Natural killer cell treated with Interleukin-12 subunit alpha and Interleukin-12 subunit beta and Interleukin-15 and Interleukin-18, amount 100 ng/mL, for 72 hours (primary cell): Measurements from ENCODE around the gene SORCS2. TPM values are rescaled to one million over a fixed set of nuclear protein-coding genes. Genes with fewer than 3 reads are reported as not detected.

Source experiments
- ATAC-seq, 2 donors: fragments of 150-1000 bp; cut with Tn5 transposase in 1 of 2; sonication (Bioruptor Pico), chemical (Tn5 transposase) in 1 of 2; 2 replicates each; pipeline ENCODE4 v1.10.0; 2021
- DNase-seq: peaks from one replicate; pipeline ENCODE4 v3.0.0; 2022; ENCODE audit warnings: low spot score
- H3K27ac Mint-ChIP-seq, 2 donors: 1 replicate in 1 of 2; 2 replicates in 1 of 2; pipeline ENCODE4 v1.8.0; 2022; ENCODE audit warnings: mixed read lengths in 2 of 2, mild to moderate bottlenecking in 1 of 2, moderate library complexity in 1 of 2
- H3K27me3 Mint-ChIP-seq, 2 donors: 1 replicate in 1 of 2; 2 replicates in 1 of 2; pipeline ENCODE4 v1.8.0; 2022; ENCODE audit warnings: mixed read lengths in 2 of 2
- H3K36me3 Mint-ChIP-seq: one replicate; pipeline ENCODE4 v1.8.0; 2022; ENCODE audit warnings: mixed read lengths
- H3K4me1 Mint-ChIP-seq, 2 donors: 1 replicate in 1 of 2; 2 replicates in 1 of 2; pipeline ENCODE4 v1.8.0; 2022; ENCODE audit warnings: low read depth in 2 of 2, mixed read lengths in 2 of 2, mild to moderate bottlenecking in 1 of 2
- H3K4me3 Mint-ChIP-seq: one replicate; pipeline ENCODE4 v1.8.0; 2022; ENCODE audit warnings: mixed read lengths
- H3K9me3 Mint-ChIP-seq: 2 replicates; pipeline ENCODE4 v1.8.0; 2022; ENCODE audit warnings: mixed read lengths
- total RNA-seq, 2 donors: library from RNA; stranded (reverse); gene quantifications; one replicate each; pipeline ENCODE4 v1.2.3, GENCODE V29; 2022

The SORCS2 gene
- total RNA-seq, 2 donors from 2014 or later: 0.17 to 0.21 TPM

DNA sequence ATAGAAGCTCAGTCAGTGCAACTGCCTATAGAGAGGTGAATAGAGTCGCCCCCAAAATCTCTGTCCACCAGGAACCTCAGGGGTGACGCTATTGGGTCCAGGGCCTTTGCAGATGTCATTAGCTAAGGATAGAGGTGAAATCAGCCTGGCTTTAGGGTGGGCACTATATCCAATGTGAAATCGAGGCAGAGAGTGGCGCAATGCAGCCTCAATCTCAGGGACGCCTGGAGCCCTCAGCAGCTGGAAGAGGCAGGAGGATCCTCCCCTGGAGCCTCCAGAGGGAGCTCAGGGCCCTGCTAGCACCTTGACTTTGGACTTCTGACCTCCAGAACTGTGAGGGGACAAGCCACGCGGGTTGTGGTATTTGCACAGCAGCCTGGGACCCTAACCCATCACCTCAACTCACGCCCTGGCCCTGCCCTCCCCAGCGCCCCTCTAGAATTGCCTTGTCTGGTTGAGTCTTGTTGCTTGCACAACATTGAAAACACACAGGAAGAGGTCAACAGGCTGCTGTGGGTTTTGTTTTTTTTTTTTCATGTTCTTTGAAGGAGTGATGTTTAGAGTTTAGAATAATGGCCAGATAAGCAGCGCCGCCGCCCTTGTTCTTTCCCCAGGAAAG lies 331.8 kb downstream of the SORCS2 start:
- Mint-ChIP-seq H3K36me3 (no peaks in the 10 kb centered on the region), H3K27me3 (no peaks in the 10 kb centered on the region), H3K4me1 (peaks cover 33 to 58% of the 10 kb centered on the region in 2 donors), H3K9me3 (no peaks in the 10 kb centered on the region), H3K27ac (peak overlapping the region in 1 of 2 donors; percentile 58), H3K4me3 (peak overlapping the region; percentile 65)
- ATAC-seq (peak; percentile 59 to 77), DNase-seq (no peak)

DNA sequence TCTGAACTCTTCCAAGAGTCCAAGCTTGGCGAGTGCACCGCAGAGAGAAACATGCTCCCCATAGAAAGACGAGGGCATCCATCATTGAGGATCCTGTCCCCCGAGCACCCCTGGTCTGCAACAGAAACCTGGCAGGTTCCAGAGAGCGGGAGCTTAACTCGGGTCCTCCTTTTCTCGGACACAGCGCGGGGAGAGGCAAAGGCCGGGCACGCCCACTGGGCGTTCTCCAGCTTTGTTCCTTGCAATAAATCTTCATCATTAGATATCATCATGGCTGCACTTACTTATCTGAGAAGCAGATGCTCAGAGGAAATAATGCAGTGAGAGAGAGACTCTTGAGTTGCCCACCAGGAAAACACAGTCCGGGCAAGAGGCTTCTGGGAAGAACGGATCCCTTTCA lies 332.5 kb downstream of the SORCS2 start:
- Mint-ChIP-seq H3K4me3 (peak overlapping the region; percentile 65), H3K4me1 (peaks cover 29 to 54% of the 10 kb centered on the region in 2 donors), H3K9me3 (no peaks in the 10 kb centered on the region), H3K27ac (peak overlapping the region in 1 of 2 donors; percentile 58), H3K36me3 (no peaks in the 10 kb centered on the region), H3K27me3 (no peaks in the 10 kb centered on the region)
- no peak for ATAC-seq
- no peak for DNase-seq

DNA sequence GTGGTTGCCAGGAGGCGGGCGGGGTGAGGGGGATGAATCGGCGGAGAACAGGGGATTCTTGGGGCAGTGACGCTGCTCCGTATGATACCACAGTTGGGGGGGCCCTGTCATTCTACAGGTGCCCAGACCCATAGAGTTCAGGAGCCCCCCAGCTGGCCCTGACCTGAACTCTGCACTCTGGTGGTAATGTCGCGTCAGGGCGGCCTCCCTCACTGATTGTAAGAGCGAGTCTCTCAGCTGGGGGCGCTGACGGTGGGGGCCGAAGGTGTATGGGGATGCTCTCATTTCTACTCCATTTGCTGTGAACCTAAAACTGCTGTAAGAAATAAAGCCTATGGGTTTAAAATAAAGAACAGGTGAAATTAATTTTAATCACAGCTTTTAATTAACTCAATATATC lies 334.2 kb downstream of the SORCS2 start:
- Mint-ChIP-seq H3K27ac (peak overlapping the region in 1 of 2 donors; percentile 23), H3K4me1 (peaks cover 25 to 44% of the 10 kb centered on the region in 2 donors), H3K27me3 (no peaks in the 10 kb centered on the region), H3K36me3 (no peaks in the 10 kb centered on the region), H3K9me3 (no peaks in the 10 kb centered on the region), H3K4me3 (no peak overlapping the region)
- DNase-seq: no peak
- ATAC-seq: no peak

DNA sequence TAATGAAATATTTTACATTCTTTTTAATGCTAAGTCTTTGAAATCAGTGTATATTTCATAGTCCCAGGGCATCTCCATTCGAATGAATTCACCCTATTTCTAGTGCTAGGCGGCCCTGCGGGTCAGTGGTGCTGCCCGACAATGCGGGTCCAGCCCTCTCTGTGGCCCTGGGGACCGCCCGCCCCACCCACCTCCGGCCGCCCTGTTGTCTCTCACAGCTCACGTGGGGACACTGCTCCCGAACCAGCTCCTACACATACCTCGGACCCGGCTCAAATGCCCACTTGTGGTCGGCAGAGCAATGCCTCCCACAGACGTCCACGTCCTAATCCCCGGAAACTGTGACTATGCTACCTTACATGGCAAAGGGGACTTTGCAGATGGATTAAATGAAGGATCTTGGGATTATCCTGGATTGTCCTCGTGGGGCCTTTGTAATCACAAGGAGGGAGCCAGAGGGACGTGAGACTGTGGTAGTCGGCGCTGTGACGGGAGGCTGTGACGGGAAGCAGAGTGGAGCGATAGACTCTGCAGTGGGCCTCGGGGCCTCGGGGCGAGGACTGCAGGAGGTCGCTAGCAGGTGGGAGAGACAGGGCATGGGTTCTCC lies 334.7 kb downstream of the SORCS2 start:
- DNase-seq: no peak
- H3K36me3 Mint-ChIP-seq: no peaks in the 10 kb centered on the region
- ATAC-seq: no peak
- H3K4me1 Mint-ChIP-seq: peaks cover 23 to 39% of the 10 kb centered on the region in 2 donors
- no peak overlapping the region for H3K4me3 Mint-ChIP-seq
- H3K9me3 Mint-ChIP-seq: no peaks in the 10 kb centered on the region
- H3K27me3 Mint-ChIP-seq: no peaks in the 10 kb centered on the region
- no peak overlapping the region for H3K27ac Mint-ChIP-seq

DNA sequence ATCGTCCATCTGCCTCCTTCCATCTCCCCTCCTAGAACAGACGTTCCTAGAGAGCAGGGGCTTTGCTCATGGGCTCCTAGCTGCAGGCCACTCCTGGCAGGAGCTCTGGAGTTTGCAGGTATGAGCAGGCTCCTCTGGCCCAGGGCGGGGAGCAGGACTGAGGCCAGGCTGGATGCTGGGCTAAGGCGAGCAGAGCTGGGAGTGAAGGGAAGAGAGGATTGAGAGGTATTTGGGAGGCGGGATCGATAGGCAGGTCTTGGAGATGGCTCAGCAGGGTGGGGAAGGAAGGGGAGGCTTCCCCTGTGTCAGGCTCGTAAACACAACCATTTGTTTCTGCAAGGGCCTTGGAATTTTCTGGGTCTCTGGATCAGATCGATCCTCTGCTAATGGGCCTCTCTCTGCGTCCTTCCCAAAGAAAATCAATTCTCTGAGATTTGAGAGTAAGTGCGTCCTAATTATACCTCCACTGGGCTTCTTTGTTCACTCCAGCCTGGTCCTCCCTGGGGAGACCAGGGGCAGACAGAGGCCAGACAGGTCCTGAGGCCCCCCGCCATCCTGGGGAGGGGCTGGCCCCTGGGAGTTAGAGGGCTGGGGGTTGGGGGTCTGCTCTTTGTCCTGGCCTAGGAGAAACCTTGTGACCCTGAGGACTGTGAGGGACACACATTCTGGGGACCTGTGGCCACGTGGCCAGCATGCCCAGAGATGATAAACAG lies 337.2 kb downstream of the SORCS2 start:
- peaks cover 11 to 18% of the 10 kb centered on the region in 2 donors for H3K4me1 Mint-ChIP-seq
- H3K36me3 Mint-ChIP-seq: no peaks in the 10 kb centered on the region
- no peaks in the 10 kb centered on the region for H3K27me3 Mint-ChIP-seq
- H3K27ac Mint-ChIP-seq: peak overlapping the region in 1 of 2 donors; percentile 11
- DNase-seq (no peak), ATAC-seq (no peak)
- no peak overlapping the region for H3K4me3 Mint-ChIP-seq
- no peaks in the 10 kb centered on the region for H3K9me3 Mint-ChIP-seq

DNA sequence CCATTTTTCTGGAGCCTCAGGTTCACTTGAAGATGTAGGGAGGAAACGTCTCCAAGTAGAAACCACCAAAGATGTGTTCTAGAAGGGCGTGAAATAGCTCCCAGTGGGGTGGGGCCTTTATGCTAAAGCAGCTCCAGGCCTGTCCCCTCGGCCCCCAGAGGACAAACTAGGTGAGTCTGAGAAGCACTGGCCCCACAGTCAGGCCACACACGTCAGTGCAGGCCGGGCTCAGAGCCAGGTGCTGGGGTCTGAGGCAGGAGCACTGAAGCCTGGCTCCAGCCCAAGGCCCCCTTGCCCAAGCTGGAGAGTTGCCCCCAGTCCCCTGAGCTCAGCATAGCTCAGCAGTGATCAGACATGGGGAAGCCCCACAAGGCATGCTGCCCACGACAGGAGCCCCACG lies 337.7 kb downstream of the SORCS2 start:
- ATAC-seq: no peak
- Mint-ChIP-seq H3K27ac (no peak overlapping the region), H3K4me3 (no peak overlapping the region), H3K4me1 (peaks cover 6 to 12% of the 10 kb centered on the region in 2 donors), H3K36me3 (no peaks in the 10 kb centered on the region), H3K9me3 (no peaks in the 10 kb centered on the region), H3K27me3 (no peaks in the 10 kb centered on the region)
- DNase-seq: no peak

DNA sequence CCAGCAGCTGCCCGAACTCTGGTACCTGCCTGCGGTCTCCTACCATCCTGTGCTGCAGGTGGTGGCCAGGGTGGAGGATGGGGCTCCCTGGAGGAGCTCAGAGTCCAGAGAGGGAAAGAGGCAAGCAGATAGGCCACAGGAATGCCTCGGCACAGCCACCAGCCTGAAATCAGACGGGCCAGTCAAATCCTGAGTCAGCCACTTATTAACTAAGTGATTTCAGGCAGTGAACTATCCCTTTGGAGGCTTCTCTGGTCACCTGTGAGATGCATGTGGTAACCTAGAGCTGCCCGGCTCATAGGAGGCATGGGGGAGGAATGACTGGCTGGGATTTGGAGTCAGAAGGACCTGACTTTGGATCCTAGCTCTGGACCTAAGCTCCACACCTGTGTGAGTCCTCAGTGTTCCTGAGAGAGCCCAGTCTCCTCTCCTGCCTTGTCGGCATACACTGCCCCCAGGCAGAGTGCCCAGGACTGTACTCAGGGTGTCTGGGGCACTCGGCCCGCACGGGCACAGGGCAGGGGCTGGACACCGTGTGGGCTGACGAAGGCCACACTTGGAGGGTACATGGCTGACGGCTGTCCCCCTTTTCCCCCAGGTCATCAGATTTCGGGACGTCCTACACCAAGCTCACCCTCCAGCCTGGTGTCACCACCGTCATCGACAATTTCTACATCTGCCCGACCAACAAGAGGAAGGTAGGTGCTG lies 338.7 kb downstream of the SORCS2 start:
- no peak overlapping the region for H3K27ac Mint-ChIP-seq
- H3K4me3 Mint-ChIP-seq: no peak overlapping the region
- no peak for ATAC-seq
- peaks cover 0 to 7% of the 10 kb centered on the region in 2 donors for H3K4me1 Mint-ChIP-seq
- no peak for DNase-seq
- H3K9me3 Mint-ChIP-seq: no peaks in the 10 kb centered on the region
- H3K27me3 Mint-ChIP-seq: no peaks in the 10 kb centered on the region
- no peaks in the 10 kb centered on the region for H3K36me3 Mint-ChIP-seq

DNA sequence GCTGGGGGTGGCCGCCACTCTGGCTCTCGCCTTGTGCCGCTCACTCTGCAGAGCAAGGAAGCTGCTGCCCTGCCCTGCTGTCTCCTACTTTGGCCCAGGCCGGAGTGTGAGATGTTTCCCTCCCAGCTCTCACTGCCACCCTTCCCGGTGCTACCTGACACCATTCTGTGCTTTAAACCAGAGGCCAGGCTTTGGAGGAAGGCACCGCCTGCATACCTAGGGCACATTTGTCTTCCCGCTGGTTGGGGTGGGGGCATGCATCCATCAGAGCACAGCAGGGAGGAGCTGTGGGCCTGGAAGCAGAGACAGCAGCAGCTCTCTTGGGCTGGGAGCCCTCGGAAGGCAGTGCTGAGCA lies 339.3 kb downstream of the SORCS2 start:
- Mint-ChIP-seq H3K36me3 (no peaks in the 10 kb centered on the region), H3K27ac (no peak overlapping the region), H3K27me3 (no peaks in the 10 kb centered on the region), H3K9me3 (no peaks in the 10 kb centered on the region), H3K4me3 (no peak overlapping the region), H3K4me1 (peaks cover 0 to 4% of the 10 kb centered on the region in 2 donors)
- ATAC-seq (no peak), DNase-seq (no peak)

DNA sequence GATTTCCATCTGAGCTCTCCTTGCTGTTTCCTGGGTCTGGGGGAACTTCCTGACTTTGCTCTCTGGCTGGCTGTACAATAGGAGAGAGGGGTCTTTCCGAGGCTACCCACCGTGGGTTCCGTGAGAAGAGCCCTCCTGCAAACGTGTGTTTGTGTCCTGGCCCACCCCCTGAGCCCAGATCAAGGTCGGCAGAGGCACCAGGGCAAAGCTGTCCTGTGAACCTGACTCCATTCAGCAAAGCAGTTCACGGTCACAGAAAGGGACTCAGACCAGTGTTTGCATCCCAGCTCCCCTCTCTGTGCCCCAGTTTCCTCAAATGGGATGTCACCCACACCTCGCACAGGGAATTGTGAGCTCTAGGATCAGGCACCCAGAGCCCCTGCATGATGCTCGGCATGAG lies 339.7 kb downstream of the SORCS2 start:
- H3K27me3 Mint-ChIP-seq: no peaks in the 10 kb centered on the region
- DNase-seq (no peak), ATAC-seq (no peak)
- peaks cover 0 to 4% of the 10 kb centered on the region in 2 donors for H3K4me1 Mint-ChIP-seq
- H3K27ac Mint-ChIP-seq: no peak overlapping the region
- H3K36me3 Mint-ChIP-seq: no peaks in the 10 kb centered on the region
- no peaks in the 10 kb centered on the region for H3K9me3 Mint-ChIP-seq
- H3K4me3 Mint-ChIP-seq: no peak overlapping the region

DNA sequence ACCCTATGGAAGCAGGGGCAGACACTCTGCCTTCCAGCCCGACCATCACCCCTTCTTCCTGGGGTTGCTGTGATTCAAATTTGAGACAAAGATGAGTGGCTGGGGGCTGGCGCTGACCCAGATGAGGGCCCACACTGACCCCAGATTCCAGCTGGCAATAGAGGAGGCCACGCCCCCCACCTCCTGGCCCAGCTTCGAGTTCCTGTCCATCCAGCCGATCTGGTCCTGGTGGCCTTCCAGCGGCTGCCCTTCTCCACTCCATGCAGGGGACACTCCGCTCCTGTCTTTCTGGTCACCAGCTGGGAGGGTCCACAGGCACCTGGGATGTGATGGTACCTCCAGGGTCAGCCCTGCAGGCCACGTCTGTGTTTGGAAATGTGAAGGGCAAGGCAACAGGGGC lies 340.9 kb downstream of the SORCS2 start:
- Mint-ChIP-seq H3K27ac (no peak overlapping the region), H3K4me1 (peaks cover 0 to 6% of the 10 kb centered on the region in 2 donors), H3K9me3 (no peaks in the 10 kb centered on the region), H3K4me3 (no peak overlapping the region), H3K27me3 (no peaks in the 10 kb centered on the region), H3K36me3 (no peaks in the 10 kb centered on the region)
- DNase-seq: no peak
- ATAC-seq: no peak

DNA sequence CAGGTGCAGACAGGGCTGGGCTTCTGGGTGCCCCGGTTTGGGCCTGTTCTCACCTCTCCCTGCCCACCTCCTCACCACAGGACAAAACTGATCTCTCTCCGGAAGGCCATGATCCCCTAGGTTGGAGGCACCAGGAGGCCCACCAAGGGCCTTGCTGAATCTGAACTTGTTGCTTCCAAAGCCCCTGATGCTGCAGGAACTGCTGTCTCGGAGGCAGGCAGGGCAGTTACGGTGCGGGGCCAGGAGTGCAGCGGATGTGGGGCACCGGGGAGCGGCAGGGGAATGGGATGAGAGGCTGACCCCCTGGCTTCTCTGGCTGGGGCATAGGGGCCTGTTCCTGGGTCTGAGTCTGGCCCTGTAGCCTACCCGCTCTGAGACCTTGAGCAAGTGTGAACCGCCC lies 342.8 kb downstream of the SORCS2 start:
- ATAC-seq: no peak
- no peak overlapping the region for H3K4me3 Mint-ChIP-seq

DNA sequence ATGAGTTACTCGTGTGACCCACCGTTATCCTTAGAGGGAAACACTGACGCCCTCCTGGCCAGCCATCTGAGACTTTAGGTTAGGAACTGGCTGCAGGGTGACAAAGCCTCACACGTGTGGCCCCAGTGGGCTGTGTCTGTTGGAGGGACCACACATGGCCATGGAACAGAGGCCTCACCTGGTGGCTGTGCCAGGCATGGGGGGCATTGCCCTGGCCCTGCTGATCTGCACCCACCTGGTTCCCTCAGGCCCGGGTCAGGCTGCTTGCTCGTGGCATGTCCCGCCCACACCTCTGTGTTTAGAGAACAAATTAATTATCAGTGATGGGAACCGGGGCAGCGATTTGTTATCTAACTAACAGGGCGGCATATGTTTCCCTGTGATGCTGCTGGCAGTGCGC lies 343.3 kb downstream of the SORCS2 start:
- Mint-ChIP-seq H3K4me3 (no peak overlapping the region), H3K27me3 (no peaks in the 10 kb centered on the region), H3K36me3 (no peaks in the 10 kb centered on the region), H3K27ac (no peak overlapping the region), H3K9me3 (no peaks in the 10 kb centered on the region), H3K4me1 (peaks cover 5 to 8% of the 10 kb centered on the region in 2 donors)
- ATAC-seq (no peak), DNase-seq (no peak)

More for the DNA sequence above, 342.8 kb downstream of the SORCS2 start:
- H3K36me3 Mint-ChIP-seq: no peaks in the 10 kb centered on the region
- H3K27me3 Mint-ChIP-seq: no peaks in the 10 kb centered on the region
- DNase-seq: no peak
- no peak overlapping the region for H3K27ac Mint-ChIP-seq
- no peaks in the 10 kb centered on the region for H3K9me3 Mint-ChIP-seq
- H3K4me1 Mint-ChIP-seq: peaks cover 5 to 8% of the 10 kb centered on the region in 2 donors

DNA sequence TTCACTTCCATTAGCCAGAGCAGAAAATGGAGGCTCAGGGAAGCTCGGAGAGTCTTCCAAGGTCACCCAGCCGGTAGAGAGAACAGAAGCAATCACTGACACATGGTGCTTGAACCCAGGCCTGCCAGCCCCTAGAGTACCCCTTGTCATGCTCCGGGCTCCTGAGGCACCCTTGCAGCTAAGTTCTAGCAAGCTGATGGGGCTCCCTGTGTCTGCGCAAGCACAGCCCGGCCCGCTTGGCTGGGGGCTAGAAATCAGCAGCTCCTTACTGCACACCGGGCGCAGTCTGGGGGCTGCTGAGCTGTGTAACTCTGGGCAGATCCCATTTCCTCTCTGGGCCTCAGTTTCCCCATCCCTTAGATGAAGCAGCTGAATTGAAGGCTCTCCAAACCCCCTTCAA lies 344.5 kb downstream of the SORCS2 start:
- no peak for DNase-seq
- Mint-ChIP-seq H3K36me3 (no peaks in the 10 kb centered on the region), H3K9me3 (no peaks in the 10 kb centered on the region), H3K4me1 (peaks cover 5 to 8% of the 10 kb centered on the region in 2 donors), H3K4me3 (no peak overlapping the region), H3K27me3 (no peaks in the 10 kb centered on the region), H3K27ac (no peak overlapping the region)
- ATAC-seq: no peak
